ENCODE data around the gene TLR6.
"Not testable (repeated sequence)": the region's sequence is repeated elsewhere in the genome, so short reads cannot be mapped to it uniquely, and the experiment has no call there.

The TLR6 gene

DNA sequence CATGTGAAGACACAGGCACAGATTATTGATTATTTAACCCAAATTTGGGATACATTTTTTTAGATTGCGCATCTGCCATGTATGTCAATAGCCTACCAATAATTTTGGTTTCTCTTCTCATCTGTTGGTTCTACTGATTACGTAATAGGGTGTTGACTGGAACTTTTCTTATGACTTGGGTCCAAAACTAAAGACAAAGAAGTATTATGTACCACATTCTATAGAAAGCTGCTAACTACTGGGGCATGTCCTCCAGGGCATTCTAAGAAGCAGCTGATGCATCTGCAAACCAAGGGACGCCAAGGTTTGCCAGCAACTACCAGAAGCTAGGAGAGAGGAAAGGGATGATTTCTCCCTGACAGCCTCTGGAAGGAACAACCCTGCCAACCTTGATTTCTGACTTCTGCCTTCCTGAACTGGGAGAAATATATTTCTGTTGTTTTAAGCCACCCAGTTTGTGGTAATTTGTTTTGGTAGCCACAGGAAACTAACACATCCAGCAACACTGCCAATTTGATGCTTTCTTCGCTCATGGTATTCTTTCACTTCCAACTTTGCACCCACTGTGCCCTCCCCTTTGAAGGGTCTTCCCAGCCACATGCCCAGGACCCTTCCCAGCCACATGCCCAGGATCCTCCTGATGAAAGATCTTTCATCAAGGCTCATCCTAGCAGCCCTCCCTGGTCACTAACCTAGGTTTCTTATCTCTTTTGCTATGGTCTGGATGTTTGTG is 36.1 kb downstream of the TLR6 start:
- no peak for DNase-seq

DNA sequence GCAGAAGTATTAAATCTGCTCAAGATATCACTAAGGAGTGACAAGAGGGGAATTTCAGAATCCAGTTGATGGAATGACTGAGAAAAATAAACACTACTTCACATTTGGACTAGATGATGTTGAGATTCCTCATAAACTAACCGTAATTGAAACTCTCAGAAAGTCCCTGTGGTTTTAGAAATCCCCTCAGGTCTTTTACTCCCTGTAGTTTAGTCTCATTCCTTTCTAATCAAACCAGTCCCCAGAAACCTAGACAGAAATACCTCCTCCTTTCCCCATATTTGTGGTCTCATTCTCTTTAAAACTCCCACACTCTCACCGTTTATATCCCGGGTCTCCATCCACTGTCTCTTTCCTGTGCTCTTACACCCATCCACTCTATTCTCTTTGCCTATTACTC is 37.0 kb downstream of the TLR6 start:
- DNase-seq: no peak

DNA sequence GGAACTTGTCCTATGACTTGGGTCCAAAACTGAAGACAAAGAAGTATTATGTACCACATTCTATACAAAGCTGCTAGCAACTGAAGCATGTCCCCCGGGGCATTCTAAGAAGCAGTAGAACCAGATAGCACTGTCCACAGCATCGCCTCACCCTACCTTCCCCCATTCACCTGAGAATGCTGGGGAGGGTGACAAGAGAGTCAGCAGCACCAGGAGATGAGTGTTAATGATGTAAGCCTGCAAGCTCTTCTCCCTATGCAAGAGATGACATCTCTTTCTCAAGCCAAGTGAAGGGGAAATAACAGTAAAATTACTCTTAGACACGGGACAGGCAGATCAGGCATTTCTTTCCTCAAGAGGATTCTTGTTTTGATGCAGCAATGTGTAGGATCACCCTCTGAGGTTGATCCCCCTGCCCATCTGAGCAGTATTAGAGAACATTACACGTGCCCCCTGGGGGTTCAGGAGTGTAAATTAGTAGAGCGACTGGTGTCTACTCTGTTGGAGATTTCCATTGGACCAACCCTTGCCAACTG is 38.1 kb downstream of the TLR6 start:
- DNase-seq: no peak

DNA sequence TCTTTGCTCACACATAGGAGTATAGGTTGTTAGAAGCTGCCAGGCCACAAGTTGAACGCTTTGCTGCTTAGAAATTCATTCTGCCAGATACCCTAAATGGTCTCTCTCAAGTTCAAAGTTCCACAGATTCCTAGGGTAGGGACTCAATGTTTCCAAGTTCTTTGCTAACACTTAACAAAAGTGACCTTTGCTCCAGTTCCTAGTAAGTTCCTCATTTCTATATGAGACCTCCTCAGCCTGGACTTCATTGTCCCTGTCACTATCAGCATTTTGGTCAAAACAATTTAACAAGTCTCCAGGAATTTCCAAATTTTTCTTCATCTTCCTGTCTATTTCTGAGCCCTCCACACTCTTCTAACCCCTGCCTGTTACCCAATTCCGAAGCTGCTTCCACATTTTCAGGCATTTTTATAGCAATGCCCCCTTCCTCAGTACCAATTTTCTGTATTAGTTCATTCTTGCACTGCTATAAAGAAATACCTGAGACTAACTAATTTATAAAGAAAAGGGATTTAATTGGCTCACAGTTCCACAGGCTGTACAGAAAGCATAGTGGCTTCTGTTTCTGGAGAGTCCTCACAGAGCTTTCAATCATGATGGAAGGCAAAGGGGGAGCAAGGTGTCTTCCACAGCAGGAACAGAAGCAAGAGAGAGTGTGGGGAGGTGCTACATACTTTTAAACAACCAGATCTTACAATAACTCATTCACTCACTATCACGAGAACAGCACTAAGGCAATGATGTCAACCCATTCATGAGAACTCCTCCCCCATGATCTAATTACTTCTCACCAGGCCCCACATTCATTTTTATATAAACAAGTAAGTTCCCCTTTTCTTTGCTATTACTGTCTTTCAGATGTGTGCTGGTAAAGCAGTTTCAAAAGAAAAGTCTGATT is 40.5 kb downstream of the TLR6 start:
- no peak for DNase-seq

DNA sequence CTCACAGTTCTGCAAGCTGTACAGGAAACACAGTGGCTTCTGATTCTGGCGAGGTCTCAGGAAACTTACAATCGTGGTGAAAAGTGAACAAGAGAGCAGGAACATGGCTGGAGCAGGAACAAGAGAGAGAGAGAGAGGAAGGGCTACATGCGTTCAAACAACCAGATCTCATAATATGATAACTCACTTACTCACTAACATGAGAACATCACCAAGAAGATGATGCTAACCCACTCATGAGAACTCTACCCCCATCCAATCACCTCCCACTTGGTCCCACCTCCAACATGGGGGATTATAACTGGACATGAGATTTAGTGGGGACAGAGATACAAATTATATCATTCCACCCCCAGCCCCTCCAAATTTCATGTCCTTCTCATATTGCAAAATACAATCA is 42.2 kb downstream of the TLR6 start:
- no peak for DNase-seq

DNA sequence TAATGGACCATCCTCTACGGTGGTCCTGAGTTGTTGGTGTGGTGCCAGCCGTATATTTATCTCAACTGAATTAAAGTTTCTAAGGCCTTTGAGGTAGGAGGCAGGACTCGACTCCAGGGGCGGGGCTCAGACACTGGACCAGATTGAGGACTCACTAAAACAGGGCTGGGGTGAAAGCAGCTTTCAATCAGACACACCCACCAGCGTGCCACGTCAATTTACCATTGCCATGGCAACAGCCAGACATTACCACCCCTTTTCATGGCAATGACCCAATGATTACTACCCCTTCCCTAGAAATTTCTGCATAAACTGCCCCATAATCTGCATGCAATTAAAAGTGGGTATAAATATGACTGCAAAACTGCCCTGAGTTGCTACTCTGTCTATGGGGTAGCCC is 45.3 kb downstream of the TLR6 start:
- DNase-seq: no peak

DNA sequence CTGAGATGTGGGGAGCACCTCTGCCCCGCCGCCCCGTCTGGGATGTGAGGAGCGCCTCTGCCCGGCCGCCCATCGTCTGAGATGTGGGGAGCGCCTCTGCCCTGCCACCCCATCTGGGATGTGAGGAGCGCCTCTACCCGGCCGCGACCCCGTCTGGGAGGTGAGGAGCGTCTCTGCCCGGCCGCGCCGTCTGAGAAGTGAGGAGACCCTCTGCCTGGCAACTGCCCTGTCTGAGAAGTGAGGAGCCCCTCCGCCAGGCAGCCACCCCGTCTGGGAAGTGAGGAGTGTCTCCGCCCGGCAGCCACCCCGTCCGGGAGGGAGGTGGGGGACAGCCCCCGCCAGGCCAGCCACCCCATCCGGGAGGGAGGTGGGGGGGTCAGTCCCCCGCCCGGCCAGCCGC is 49.2 kb downstream of the TLR6 start:
- DNase-seq: not testable (repeated sequence)

DNA sequence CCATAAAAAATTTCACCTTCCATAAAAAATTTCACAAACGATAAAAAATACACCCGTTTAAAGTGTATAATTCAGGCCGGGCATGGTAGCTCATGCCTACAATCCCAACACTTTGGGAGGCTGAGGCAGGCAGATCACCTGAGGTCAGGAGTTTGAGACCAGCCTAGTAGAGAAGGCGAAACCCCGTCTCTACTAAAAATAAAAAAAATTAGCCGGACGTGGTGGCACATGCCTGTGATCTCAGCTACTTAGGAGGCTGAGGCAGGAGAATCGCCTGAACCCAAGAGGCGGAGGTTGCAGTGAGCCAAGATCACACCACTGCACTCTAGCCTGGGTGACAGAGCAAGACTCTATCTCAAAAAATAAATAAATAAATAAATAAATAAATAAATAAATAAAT is 50.4 kb downstream of the TLR6 start:
- DNase-seq: not testable (repeated sequence)

DNA sequence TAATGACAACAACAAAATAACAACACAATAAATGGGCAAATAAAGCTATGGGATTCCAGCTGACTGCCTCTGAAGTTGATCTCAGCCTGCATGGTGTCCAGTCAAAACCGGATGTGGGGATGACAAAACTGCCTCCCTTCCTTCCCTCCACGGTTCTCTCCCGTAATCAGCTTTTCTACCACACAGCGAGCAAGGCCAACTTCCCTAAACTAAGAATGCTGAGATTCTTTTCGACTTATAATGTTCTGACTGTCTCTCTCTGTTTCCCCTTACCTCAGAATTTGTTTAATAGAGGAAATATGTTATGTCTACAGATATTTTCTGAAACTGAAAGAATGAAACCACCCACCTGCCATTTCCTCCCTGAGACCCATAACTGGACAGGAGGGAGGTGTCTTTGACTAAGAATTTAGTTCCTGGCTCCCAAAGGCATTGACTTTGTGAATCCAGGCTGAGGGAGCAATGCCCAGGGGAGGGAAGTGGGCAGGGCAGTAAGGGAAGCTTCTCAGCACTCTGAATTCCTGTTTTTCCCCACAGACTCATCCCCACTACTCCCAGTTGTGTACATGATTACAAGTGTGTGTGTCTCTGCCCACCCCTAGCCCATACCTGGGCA is 51.0 kb downstream of the TLR6 start:
- no peak for DNase-seq

DNA sequence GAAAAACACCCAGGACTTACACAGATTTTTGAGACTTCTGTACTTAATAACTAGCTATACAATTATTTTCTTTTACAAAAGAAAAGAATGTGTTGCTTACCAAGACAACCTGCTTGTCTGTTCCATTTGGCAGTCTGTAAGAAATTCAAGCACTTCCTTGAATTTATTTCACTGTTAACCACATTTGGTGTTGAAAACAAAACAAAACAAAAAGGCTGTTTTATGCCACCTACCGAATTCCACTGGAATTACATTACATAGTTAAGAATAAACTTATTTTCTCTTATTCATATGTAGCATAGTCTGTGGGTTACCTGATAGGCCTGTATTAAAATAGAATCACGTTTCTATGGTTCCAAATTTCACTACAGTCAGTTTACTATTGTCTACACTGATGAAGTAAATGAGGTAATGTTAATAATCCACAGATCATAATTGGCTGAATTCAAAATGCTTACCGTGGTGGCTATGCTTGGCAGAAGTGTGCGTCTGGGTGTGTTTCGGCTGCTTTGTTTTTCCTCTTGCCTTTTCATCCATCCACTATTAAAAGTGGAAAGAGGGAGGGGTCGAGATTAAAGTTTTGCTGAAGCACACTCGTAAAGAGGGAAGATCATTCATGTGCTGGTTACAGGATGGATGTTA is 51.8 kb downstream of the TLR6 start, which contains the start of gene TLR1:
TSS of gene TLR1 (minus strand) at position 138 of the 642 bp plus-strand sequence. CDS start 5,960 bp downstream, outside the sequence.
- DNase-seq: no peak

DNA sequence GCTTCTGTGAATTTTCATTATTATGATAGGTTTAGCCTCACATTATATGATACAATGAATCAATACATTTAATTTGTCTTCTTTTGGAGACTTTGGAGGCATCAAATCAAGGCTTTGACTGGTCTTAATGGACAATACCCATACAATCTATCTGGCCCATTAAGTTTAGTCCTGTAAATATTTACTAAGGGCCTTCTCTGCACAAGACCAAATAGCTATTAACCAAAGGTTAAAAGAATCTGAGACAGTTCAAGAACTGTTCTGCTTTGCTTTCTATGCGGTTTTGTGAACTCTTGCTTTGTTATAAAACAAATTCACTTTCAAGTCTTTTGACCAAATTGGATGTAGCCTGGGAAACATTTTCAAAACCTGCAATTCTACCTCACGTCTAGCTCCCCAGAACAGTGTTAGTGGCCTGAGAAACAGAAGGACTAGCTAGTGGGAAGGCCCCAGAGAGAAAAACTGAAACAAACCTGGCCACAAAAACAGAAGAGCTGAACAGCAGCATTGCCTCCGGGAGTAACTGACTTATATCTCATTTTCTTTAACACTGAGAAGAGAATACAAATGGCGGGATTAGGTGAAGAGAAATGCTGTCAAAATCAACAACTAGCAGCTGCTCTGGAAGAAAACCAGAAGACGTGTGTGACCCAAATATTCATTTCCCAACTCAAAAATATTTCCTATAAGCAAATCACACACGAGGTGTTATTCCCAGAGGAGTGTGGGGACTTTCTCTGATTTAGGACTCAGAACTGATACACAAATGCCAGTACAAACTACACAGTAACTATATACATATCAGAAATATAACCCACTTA is 52.6 kb downstream of the TLR6 start:
- no peak for DNase-seq

DNA sequence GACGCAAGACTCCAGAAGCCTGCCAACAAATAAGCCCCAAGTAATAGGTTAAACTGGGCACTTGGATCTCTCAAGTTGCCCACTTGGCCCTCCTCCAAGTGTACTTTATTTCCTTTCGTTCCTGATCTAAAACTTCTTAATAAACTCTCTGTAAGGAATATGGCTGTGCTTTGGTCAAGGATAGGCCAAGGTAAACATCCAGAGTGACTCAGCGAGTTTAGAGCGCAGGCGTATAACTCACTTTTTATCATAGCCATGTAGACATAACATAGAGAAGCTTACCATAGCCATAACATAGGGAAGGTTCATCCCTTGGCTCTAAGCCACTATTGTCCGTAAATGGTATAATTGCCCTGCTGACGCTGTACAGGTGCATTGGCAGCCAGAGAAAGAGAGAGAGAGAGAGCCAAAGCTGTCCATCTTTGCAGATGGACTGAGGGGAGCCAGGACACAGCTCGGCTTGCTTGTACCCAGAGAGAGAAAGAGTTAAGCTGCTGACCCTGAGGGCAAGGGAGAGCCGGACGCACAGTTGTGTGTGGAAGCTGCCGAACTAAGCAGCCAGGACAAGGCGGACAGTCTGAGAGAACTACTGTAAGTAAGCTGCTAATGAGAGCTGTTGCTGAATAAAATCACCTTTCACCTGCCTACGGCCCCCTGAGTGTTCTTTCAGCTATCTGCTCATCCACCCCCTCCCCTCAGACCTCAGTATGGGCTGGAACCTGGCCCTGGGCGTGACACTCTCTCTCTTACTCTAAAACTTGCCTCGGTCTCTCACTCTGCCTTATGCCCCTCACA is 53.9 kb downstream of the TLR6 start:
- DNase-seq: no peak

DNA sequence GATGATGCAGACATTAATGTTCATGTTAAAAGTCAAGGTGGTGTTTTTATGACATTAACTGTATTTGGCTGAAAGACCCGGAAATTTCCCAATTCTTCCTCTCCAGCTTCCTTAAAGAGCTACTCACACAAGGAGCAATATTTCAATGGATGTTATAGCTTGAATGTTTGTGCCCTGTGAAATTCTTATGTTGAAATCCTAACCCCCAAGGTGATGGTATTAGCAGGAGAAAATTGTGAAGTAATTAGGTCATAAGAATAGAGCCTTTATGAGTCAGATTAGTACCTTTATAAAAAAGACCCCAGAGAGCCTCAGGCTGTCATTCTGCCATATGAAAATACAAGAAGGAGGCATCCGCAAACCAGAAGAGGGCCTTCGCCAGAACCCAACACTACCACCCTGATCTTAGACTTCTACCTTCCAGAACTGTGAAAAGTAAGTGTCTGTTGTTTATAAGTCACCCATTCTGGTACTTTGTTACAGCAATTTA is 55.6 kb downstream of the TLR6 start:
- no peak for DNase-seq

DNA sequence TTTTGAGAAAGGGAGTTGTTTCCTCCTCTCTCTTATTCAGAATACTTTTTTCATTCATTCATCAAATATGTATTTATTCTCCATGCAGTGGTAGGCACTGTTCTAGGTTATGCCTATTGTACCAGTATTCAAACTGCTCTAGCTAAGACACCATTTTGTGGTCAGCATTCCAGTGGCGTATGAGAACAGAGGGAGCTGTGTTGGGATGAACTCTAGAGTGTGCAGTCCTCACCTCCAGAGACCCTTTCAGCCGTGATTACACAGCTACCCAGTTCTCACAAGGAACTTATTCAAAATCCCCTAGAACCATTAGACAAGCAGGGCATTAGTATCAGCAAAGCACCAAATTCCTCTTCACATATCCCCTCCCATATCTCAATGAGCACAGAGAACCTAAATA is 56.3 kb downstream of the TLR6 start:
- DNase-seq: no peak

DNA sequence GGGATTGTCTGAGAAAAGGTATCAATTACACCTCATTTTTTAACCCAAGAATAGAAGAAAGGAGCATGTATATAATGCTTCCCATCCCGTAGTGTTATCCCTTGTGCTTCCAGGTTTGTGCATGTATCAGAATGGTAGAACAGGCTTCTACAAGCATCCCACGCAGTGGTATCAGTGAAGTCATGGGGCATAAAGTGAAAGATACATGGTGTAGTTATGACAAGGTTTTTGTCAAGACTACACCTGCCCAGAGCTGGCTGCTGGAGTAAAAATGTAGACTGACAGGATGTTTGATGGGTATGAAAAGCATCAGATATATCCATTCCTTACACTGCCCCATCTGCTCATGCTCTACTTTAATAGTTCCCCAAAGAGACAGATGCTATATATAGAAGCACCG is 61.5 kb downstream of the TLR6 start:
- no peak for DNase-seq

DNA sequence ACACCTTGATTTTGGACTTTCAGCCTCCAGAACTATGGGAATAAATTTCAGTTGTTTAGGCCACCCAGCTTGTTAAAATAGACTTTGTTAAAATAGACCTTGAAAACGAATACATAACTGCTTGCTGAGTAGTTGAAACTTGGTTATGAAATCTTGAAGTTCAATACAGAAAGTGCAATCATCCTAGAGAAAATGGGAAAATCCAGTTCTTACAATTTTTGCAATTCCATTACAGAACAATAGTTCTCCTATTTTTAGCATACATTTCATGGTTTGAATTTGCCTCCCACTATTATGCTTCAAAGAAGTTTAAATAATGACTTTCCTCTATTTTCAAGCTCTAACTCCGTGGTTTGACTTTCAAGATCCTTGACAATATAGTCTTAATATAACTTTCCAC is 62.6 kb downstream of the TLR6 start:
- no peak for DNase-seq

DNA sequence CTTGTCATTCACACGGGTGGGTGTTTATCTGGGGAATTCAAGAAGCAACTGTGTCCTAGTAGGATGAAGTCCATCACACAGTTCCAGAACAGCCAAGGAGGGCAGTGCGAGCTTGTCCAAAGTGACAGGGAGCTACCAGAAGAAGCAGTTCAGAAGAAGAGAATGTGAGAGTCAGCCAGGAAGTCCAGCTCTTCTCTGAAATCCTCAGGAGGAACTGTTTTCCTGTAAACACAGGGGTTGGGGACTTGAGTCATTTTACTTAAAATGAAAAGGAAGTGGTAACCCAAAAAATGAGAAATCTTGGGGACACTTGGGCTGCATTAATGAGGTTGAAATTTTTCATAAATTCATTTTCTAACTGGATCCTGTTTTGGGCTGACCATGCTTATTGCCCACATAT is 65.6 kb downstream of the TLR6 start:
- no peak for DNase-seq

DNA sequence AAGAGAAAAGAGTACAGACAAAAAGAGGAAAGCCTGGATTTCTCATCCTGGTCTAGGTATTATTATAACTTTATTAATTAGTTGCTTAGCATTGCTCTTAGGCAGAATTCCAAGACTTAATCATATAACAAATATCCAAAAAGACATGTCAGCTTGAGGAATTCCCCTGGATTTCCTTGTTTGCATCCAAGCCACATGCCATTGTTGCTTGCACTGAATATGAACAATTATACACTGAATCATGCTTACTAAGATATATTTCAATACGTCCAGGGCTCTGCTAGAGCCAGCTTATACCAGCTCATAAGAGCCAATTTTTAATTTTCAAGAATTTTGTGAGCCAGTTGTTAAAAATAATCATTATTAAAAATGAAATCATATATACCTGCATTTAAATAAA is 68.3 kb downstream of the TLR6 start:
- no peak for DNase-seq

DNA sequence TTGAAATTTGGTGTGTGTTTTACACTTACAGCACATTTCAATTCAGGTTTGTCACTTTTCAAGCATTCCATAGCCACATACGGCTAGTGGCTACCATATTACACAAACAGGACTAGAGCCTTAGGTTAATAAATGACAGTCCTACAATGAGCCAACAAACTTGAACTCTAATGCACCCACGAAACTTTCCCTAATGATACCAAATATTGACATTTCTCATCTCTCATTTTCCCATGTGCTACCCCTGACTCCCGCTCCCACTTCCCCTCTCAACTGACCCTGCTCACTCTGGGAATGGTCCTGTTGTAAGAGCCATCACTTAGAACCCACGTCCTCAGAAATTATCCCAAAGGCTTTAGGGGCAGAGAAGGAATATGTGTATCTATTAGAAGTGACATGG is 68.9 kb downstream of the TLR6 start:
- no peak for DNase-seq

DNA sequence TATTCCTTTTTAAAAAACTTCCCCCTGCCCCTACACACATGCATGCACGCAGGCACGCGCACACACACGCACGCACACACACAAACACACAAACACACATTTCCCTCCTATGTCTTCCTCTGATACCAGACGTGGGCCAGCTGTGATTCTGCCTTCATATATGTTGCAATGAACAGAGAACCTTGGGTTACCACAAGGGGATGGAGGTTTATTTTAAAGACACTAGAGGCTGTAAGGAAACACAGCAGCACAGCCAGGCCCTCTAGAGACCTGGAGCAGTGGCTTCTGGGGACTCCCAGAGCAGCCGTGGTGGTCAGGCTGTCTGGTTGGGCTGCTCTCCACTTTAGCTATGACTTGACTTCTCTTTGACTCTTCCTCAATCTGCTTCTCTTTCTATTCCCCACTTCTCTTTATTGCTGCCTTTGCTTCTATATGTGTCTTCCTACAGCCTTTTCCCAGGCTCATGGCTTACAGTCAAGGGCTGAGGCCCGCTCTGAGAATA is 70.7 kb downstream of the TLR6 start:
- no peak for DNase-seq
